Panc1 (cell line): ENCODE measurements around the gene LRRC25.

Experiments
- POLR2AphosphoS5 ChIP-seq: IDR thresholded peaks from 2 replicates; pipeline ENCODE4 v1.6.1; 2012; ENCODE audit warnings: mild to moderate bottlenecking, low read depth, low read length, moderate library complexity
- TCF7L2 ChIP-seq: IDR thresholded peaks from 2 replicates; pipeline ENCODE4 v1.6.1; 2011; ENCODE audit warnings: mild to moderate bottlenecking, low read depth, low read length, inconsistent platforms
- TF ChIP-seq, protein P1 (sequence below): fragments of 450-650 bp; IDR thresholded peaks from 2 replicates; pipeline ENCODE4 v1.5.1; 2017; ENCODE audit warnings: mild to moderate bottlenecking
- TF ChIP-seq, protein P2 (sequence below), 2 experiments: IDR thresholded peaks; 2 replicates each; pipeline ENCODE4 v1.6.1; 2011 to 2012; ENCODE audit warnings: low read depth in 2 of 2, control low read depth in 1 of 2, low read length in 1 of 2, mild to moderate bottlenecking in 1 of 2, moderate library complexity in 1 of 2; ENCODE audit not compliant: insufficient read depth in 1 of 2

DNA sequence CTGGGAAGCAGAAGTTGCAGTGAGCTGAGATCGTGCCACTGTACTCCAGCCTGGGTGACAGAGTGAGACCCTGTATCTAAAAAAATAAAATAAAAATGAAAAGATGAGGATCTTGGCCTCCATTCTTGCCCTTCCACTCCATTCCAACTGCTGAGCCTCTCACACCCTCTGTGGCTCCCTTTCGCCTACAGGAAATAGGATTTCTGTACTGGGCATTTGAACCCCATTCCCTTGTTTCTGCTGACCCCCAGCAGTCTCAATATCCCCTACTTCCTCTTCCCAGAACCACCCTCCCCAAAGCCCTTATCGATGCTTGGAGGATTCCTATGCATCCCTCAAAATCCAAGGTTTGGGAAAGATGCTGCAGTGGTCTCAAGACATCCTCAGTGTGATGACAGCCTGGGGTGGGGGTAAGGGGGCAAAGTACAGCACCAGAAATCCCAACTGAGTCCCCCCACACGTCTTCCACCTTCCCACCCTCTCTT, 24.0 kb downstream of the LRRC25 start:
- TF ChIP-seq, protein P1, sequence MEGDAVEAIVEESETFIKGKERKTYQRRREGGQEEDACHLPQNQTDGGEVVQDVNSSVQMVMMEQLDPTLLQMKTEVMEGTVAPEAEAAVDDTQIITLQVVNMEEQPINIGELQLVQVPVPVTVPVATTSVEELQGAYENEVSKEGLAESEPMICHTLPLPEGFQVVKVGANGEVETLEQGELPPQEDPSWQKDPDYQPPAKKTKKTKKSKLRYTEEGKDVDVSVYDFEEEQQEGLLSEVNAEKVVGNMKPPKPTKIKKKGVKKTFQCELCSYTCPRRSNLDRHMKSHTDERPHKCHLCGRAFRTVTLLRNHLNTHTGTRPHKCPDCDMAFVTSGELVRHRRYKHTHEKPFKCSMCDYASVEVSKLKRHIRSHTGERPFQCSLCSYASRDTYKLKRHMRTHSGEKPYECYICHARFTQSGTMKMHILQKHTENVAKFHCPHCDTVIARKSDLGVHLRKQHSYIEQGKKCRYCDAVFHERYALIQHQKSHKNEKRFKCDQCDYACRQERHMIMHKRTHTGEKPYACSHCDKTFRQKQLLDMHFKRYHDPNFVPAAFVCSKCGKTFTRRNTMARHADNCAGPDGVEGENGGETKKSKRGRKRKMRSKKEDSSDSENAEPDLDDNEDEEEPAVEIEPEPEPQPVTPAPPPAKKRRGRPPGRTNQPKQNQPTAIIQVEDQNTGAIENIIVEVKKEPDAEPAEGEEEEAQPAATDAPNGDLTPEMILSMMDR, result no peak
- TF ChIP-seq POLR2AphosphoS5 (no peak), TCF7L2 (no peak)
- TF ChIP-seq, protein P2, sequence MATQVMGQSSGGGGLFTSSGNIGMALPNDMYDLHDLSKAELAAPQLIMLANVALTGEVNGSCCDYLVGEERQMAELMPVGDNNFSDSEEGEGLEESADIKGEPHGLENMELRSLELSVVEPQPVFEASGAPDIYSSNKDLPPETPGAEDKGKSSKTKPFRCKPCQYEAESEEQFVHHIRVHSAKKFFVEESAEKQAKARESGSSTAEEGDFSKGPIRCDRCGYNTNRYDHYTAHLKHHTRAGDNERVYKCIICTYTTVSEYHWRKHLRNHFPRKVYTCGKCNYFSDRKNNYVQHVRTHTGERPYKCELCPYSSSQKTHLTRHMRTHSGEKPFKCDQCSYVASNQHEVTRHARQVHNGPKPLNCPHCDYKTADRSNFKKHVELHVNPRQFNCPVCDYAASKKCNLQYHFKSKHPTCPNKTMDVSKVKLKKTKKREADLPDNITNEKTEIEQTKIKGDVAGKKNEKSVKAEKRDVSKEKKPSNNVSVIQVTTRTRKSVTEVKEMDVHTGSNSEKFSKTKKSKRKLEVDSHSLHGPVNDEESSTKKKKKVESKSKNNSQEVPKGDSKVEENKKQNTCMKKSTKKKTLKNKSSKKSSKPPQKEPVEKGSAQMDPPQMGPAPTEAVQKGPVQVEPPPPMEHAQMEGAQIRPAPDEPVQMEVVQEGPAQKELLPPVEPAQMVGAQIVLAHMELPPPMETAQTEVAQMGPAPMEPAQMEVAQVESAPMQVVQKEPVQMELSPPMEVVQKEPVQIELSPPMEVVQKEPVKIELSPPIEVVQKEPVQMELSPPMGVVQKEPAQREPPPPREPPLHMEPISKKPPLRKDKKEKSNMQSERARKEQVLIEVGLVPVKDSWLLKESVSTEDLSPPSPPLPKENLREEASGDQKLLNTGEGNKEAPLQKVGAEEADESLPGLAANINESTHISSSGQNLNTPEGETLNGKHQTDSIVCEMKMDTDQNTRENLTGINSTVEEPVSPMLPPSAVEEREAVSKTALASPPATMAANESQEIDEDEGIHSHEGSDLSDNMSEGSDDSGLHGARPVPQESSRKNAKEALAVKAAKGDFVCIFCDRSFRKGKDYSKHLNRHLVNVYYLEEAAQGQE (IDR thresholded peaks at IDR 0.05; ENCODE audit: insufficient read depth in 1 of 2, low read depth in 2 of 2, low read length in 1 of 2), result no peak
